Neural cell (in vitro differentiated cells): ENCODE results near the gene POM121C. TPM values are rescaled to one million over a fixed set of nuclear protein-coding genes. Genes with fewer than 3 reads are reported as not detected.
"Not testable (repeated sequence)": the region's sequence is repeated elsewhere in the genome, so short reads cannot be mapped to it uniquely, and the experiment has no call there.

Experiments
- H2AFZ ChIP-seq: fragments of 200-600, 300-800 bp; sonication (generic), shearing (Covaris generic); 2 replicates; pipeline ENCODE4 v1.6.0; 2014; ENCODE audit warnings: low read depth, mild to moderate bottlenecking, antibody characterized with exemption, low read length, moderate library complexity
- H3F3A ChIP-seq: fragments of 200-600 bp; shearing (Covaris generic); 2 replicates; pipeline ENCODE4 v1.6.1; 2016; ENCODE audit warnings: mild to moderate bottlenecking, moderate library complexity, mixed read lengths, antibody characterized with exemption, low read length; ENCODE audit not compliant: insufficient read depth, poor library complexity, severe bottlenecking
- H3K27ac ChIP-seq: fragments of 200-600, 300-800 bp; sonication (generic), shearing (Covaris generic); 2 replicates; pipeline ENCODE4 v1.5.1; 2014; ENCODE audit warnings: mild to moderate bottlenecking, low read length, moderate library complexity
- H3K27me3 ChIP-seq: fragments of 300-800, 200-600 bp; sonication (generic), shearing (Covaris generic); 2 replicates; pipeline ENCODE4 v1.6.0; 2014; ENCODE audit warnings: mild to moderate bottlenecking, low read depth, low read length, moderate library complexity; ENCODE audit not compliant: insufficient read depth
- H3K36me3 ChIP-seq: fragments of 300-800, 200-600 bp; sonication (generic), shearing (Covaris generic); 2 replicates; pipeline ENCODE4 v1.5.1; 2014; ENCODE audit warnings: mild to moderate bottlenecking, antibody characterized with exemption, low read length, moderate library complexity; ENCODE audit not compliant: insufficient read depth
- H3K4me2 ChIP-seq: fragments of 300-800, 200-600 bp; sonication (generic), shearing (Covaris generic); 2 replicates; pipeline ENCODE4 v1.6.0; 2014; ENCODE audit warnings: mild to moderate bottlenecking, low read length
- H3K4me3 ChIP-seq: fragments of 300-800, 200-600 bp; sonication (generic), shearing (Covaris generic); 2 replicates; pipeline ENCODE4 v1.5.1; 2014; ENCODE audit warnings: mild to moderate bottlenecking, low read length, moderate library complexity
- H3K79me2 ChIP-seq: fragments of 200-600 bp; shearing (Covaris generic); replicated peaks from 2 replicates; pipeline ENCODE4 v1.6.0; 2014; ENCODE audit warnings: mild to moderate bottlenecking, low read length, moderate library complexity; ENCODE audit not compliant: insufficient read depth
- H3K9ac ChIP-seq: fragments of 300-800, 200-600 bp; sonication (generic), shearing (Covaris generic); 2 replicates; pipeline ENCODE4 v1.6.1; 2016; ENCODE audit warnings: mild to moderate bottlenecking, low read length, mixed read lengths
- H3K9me2 ChIP-seq: fragments of 200-600 bp; shearing (Covaris generic); 2 replicates; pipeline ENCODE4 v1.6.1; 2016; ENCODE audit warnings: mild to moderate bottlenecking, low read length, mixed read lengths; ENCODE audit not compliant: insufficient read depth
- H3K9me3 ChIP-seq: fragments of 200-600, 300-800 bp; sonication (generic), shearing (Covaris generic); 2 replicates; pipeline ENCODE4 v1.6.1; 2016; ENCODE audit warnings: mild to moderate bottlenecking, mixed run types, low read length, moderate library complexity, mixed read lengths
- H4K20me1 ChIP-seq: fragments of 200-600 bp; shearing (Covaris generic); 2 replicates; pipeline ENCODE4 v1.6.1; 2016; ENCODE audit warnings: mild to moderate bottlenecking, mixed run types; ENCODE audit not compliant: insufficient read depth
- polyA plus RNA-seq: library from polyadenylated mRNA; depleted of rRNA; stranded (reverse); fragments of >200 nt; gene quantifications from 2 replicates; pipeline ENCODE4 v1.2.3, GENCODE V29; 2014

POM121C gene
- polyA plus RNA-seq, 1 donor from 2014 or later, result 6.6 TPM

DNA sequence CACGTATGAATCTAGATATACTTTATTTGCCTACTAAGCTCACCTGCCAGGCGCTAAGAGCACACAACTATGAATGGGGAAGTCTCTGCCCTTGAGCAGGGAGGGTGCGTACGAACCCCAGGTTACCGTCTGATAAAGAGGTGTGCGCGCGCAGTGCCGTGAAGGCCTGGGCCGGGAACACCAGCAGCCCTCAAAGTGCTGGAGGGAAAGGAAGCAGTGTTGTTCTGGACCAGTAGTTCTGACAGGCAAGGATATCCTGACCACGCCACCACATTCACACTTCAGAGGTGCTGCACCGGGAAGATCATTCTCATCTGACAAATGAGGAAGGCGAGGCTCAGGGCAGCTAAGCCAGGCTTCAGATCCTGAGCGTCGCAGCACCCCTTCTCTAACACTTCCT lies 62.6 kb downstream of the POM121C start:
- not testable (repeated sequence) for H2AFZ ChIP-seq, H3K9me2 ChIP-seq

GRCh38 chr7:75421798-75422710 lies 64.0 kb downstream of the POM121C start:
- H3K9me2 ChIP-seq, H3K9me3 ChIP-seq, H3K4me2 ChIP-seq, H3K27me3 ChIP-seq, H4K20me1 ChIP-seq, H3F3A ChIP-seq, H3K79me2 ChIP-seq, H3K9ac ChIP-seq, H3K4me3 ChIP-seq, H3K36me3 ChIP-seq, H2AFZ ChIP-seq, H3K27ac ChIP-seq: not testable (repeated sequence)

More for the DNA sequence above, 62.6 kb downstream of the POM121C start:
- not testable (repeated sequence) for H3K4me2 ChIP-seq, H3K36me3 ChIP-seq, H3K9ac ChIP-seq, H3F3A ChIP-seq, H3K79me2 ChIP-seq, H4K20me1 ChIP-seq, H3K27ac ChIP-seq, H3K4me3 ChIP-seq, H3K27me3 ChIP-seq, H3K9me3 ChIP-seq

DNA sequence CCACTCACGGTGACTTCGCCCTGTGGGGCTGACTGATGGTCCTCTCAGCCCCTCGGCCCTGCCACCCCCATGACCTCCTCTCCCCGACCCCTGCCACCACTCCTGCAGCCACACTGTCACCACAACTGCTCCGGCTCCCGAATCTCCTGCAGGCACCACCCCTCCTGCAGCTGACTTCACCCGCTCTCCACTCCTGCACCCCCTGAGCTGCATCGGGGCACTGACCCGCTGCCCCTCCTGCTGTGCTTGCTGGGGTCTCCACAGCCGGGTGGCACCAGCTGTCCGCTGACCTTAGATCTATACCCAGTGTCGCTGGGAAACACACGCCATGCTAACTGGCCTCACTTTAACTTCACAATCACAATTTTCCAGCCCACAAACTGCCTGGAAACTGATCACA lies 65.9 kb downstream of the POM121C start:
- not testable (repeated sequence) for H3K79me2 ChIP-seq, H3K4me3 ChIP-seq, H3K9me2 ChIP-seq, H2AFZ ChIP-seq, H3K4me2 ChIP-seq, H3K9ac ChIP-seq, H3F3A ChIP-seq, H4K20me1 ChIP-seq, H3K27me3 ChIP-seq, H3K36me3 ChIP-seq, H3K27ac ChIP-seq, H3K9me3 ChIP-seq

DNA sequence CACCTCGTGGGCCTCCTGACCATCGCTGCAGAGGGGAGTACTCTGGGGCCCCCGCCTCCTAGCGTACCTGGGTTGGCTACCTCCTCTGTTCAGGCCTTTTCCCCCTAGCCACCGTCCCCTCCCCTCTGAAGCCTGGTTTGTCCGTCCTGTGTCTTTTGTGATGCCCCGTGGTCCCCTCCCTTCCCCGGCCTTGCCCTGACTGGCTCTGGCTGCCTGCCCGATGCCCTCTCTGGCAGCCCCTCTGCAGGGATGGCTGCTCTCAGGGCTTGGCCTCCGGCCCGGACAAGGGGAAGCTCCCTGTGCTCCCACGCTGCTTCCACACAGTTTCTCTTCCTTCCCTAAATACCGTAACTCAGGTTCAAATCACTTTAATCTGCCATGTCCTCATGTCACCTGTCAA lies 66.4 kb downstream of the POM121C start:
- H3K36me3 ChIP-seq, H3K79me2 ChIP-seq, H3K9me3 ChIP-seq, H3K9me2 ChIP-seq, H4K20me1 ChIP-seq, H3F3A ChIP-seq, H2AFZ ChIP-seq, H3K27ac ChIP-seq, H3K4me2 ChIP-seq, H3K27me3 ChIP-seq, H3K4me3 ChIP-seq, H3K9ac ChIP-seq: not testable (repeated sequence)

GRCh38 chr7:75419210-75419609 lies 66.9 kb downstream of the POM121C start:
- H3K9me3 ChIP-seq, H3K4me3 ChIP-seq, H2AFZ ChIP-seq, H3K79me2 ChIP-seq, H3K9ac ChIP-seq, H3K27ac ChIP-seq, H4K20me1 ChIP-seq, H3K36me3 ChIP-seq, H3K4me2 ChIP-seq, H3F3A ChIP-seq, H3K9me2 ChIP-seq, H3K27me3 ChIP-seq: not testable (repeated sequence)

DNA sequence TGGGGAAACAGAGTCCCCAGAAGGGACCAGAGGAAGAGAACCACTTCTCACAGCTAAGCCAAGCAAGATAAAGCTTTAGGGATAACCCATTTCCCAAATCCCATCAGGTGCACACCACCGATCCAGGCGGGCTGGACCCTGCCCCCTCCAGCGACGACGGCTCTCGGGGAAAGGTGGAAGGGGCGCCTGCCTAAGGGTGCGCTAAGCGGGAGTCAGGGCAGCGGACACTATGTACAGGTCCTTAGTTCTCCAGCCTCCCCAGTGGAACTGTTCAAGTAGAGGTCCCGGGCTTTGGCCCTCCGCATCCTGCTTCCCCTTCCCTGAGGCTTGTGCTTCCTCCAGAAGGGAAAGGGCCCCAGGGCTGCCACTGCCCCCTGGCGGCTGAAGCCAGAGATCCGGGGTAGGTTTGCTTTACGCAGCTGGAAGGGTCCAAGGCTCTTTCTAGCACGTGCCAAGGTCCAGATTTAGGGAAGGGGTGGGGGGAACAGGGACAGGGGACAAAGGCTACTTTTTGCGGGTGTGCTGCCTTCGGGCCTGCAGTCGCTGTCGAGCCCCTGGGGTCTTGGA lies 67.7 kb downstream of the POM121C start:
- not testable (repeated sequence) for H3K27ac ChIP-seq, H3K4me2 ChIP-seq

DNA sequence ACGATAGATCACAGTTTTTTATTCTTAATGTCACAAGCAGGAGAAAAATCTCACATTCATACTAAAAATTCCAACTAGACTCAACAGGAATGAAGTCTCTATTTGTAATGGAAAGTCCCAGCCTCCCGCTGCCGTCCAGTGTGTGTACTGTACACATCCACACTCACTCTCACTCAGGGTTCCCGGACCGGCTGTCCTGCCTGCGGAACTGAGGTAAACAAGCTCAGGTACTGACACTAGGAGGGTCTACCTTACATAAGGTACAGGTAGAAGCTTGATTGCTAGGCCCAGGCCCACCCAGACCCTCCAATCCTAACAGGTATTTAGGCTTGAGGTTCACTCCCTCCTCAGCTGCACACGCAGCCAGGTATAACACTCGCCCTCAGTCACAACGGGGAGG lies 69.3 kb downstream of the POM121C start:
- not testable (repeated sequence) for H3K4me3 ChIP-seq, H3K36me3 ChIP-seq, H3K27me3 ChIP-seq, H3K79me2 ChIP-seq, H3K9me2 ChIP-seq, H3K27ac ChIP-seq, H3K9ac ChIP-seq, H3K9me3 ChIP-seq, H3F3A ChIP-seq, H2AFZ ChIP-seq, H3K4me2 ChIP-seq, H4K20me1 ChIP-seq

More for the DNA sequence above, 67.7 kb downstream of the POM121C start:
- H3K36me3 ChIP-seq, H3F3A ChIP-seq, H3K27me3 ChIP-seq, H3K79me2 ChIP-seq, H4K20me1 ChIP-seq, H3K9me3 ChIP-seq, H3K4me3 ChIP-seq, H2AFZ ChIP-seq, H3K9ac ChIP-seq, H3K9me2 ChIP-seq: not testable (repeated sequence)

GRCh38 chr7:75415829-75416373 lies 70.2 kb downstream of the POM121C start:
- not testable (repeated sequence) for H3K27ac ChIP-seq, H3K27me3 ChIP-seq, H3K36me3 ChIP-seq, H3K9me2 ChIP-seq, H3K79me2 ChIP-seq, H3K9me3 ChIP-seq, H3F3A ChIP-seq, H4K20me1 ChIP-seq, H3K9ac ChIP-seq, H3K4me3 ChIP-seq, H2AFZ ChIP-seq, H3K4me2 ChIP-seq
